ENCODE data around the gene TMEM267.
"Not testable (repeated sequence)": the region's sequence is repeated elsewhere in the genome, so short reads cannot be mapped to it uniquely, and the experiment has no call there.

DNA sequence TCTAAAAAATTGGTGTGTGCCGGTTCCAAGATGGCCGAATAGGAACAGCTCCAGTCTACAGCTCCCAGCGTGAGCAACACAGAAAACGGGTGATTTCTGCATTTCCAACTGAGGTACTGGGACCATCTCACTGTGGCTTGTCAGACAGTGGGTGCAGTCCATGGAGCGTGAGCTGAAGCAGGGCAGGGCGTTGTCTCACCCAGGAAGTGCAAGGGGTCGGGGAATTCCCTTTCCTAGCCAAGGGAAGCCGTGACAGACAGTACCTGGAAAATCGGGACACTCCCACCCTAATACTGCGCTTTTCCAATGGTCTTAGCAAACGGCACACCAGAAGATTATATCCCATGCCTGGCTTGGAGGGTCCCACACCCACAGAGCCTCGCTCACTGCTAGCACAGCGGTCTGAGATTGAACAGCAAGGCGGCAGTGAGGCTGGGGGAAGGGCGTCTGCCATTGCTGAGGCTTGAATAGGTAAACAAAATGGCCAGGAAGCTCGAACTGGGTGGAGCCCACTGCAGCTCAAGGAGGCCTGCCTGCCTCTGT, 81.1 kb downstream of the TMEM267 start:
- TF ChIP-seq, protein P1, sequence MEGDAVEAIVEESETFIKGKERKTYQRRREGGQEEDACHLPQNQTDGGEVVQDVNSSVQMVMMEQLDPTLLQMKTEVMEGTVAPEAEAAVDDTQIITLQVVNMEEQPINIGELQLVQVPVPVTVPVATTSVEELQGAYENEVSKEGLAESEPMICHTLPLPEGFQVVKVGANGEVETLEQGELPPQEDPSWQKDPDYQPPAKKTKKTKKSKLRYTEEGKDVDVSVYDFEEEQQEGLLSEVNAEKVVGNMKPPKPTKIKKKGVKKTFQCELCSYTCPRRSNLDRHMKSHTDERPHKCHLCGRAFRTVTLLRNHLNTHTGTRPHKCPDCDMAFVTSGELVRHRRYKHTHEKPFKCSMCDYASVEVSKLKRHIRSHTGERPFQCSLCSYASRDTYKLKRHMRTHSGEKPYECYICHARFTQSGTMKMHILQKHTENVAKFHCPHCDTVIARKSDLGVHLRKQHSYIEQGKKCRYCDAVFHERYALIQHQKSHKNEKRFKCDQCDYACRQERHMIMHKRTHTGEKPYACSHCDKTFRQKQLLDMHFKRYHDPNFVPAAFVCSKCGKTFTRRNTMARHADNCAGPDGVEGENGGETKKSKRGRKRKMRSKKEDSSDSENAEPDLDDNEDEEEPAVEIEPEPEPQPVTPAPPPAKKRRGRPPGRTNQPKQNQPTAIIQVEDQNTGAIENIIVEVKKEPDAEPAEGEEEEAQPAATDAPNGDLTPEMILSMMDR (IDR thresholded peaks at IDR 0.05) = not testable (repeated sequence)
- not testable (repeated sequence) for TF ChIP-seq POLR2A, EP300 (IDR thresholded peaks at IDR 0.05)

Data from ovary (tissue), 3 donors.